Gastrocnemius medialis (tissue), 4 donors: ENCODE results near the gene MPRIP.

ENCODE experiments used
- POLR2A ChIP-seq, 2 donors: fragments of 450-650 bp; IDR thresholded peaks; one replicate each; pipeline ENCODE4 v1.6.1; 2017; ENCODE audit warnings: antibody characterized with exemption in 2 of 2, mild to moderate bottlenecking in 2 of 2, moderate library complexity in 2 of 2
- TF ChIP-seq, protein P1 (sequence below), 5 experiments: fragments of 450-650 bp in 3 of 5; fragments of 200-600 bp in 2 of 5; sonication (generic) in 2 of 5; IDR thresholded peaks in 4 of 5; conservative IDR thresholded peaks in 1 of 5; 1 replicate in 4 of 5; 2 replicates in 1 of 5; pipeline ENCODE4 v1.5.1; 2016 to 2019; ENCODE audit warnings: antibody characterized with exemption in 5 of 5, mild to moderate bottlenecking in 3 of 5, moderate library complexity in 3 of 5

DNA sequence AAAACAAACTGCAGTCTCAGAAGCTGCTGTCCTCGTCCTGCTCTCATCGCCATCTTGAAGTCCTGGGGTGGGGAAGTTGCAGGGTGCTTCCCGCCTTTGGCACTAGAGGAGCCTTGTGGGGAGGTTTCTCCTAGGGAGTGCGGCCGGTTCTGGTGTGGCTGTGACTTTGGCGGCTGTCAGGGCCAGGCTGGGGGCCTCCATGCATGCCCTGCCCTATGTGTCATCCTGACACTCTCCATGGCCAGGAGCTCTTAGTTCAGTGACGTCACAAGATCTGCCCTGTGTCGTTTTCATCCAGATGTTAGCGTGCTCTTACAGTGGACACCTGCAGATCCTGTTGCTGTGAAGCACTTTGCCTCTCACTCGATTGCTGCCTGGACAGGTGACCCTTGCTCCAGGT lies 114.3 kb downstream of the MPRIP start:
- TF ChIP-seq, protein P1, sequence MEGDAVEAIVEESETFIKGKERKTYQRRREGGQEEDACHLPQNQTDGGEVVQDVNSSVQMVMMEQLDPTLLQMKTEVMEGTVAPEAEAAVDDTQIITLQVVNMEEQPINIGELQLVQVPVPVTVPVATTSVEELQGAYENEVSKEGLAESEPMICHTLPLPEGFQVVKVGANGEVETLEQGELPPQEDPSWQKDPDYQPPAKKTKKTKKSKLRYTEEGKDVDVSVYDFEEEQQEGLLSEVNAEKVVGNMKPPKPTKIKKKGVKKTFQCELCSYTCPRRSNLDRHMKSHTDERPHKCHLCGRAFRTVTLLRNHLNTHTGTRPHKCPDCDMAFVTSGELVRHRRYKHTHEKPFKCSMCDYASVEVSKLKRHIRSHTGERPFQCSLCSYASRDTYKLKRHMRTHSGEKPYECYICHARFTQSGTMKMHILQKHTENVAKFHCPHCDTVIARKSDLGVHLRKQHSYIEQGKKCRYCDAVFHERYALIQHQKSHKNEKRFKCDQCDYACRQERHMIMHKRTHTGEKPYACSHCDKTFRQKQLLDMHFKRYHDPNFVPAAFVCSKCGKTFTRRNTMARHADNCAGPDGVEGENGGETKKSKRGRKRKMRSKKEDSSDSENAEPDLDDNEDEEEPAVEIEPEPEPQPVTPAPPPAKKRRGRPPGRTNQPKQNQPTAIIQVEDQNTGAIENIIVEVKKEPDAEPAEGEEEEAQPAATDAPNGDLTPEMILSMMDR (IDR thresholded peaks at IDR 0.05 in 4 of 5, conservative IDR thresholded peaks at IDR 0.05 in 1 of 5), result no peak
- TF ChIP-seq POLR2A (IDR thresholded peaks at IDR 0.05), result no peak
